Putamen (tissue), 1 donor: Measurements from ENCODE around the gene CLEC2L.
A peak's percentile ranks its signal among the peaks of the same experiment; 100 is the strongest.

Source experiments
- DNase-seq: peaks from one replicate; pipeline ENCODE4 v3.0.0-alpha.2; 2016; ENCODE audit warnings: low spot score

Gene CLEC2L

DNA sequence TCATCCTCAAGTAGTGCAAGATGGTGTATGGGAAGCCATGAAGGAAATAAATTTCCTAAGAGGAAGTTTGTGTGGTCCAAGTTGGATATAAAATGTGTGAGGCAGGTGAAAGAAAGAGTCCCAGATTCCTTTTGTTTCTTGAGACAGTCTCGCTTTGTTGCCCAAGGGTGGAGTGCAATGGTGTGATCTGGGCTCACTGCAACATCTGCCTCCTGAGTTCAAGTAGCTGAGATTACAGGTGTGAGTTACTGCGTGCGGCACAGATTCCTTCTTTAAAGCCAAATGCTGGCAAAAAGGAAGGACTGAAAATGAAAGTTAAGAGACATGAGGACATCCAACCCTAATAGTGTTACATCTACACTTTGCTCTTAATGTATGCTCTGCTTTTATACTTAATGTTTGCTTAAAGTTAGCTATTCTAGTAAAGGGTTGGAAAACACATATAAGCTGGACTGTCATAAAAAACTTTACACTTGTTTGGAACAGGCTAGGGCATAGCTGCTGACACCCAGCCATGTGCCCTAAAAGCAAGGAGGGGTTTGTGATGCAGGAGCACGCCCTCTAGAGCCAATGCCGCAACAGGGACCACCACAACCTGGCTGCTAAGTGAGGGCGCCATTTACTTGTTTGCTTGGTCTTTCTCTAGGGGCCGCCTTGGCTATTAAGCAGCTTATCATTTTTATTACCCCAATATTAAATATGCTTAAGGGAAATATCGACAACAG is 34.5 kb downstream of the CLEC2L start:
- DNase-seq: no peak

DNA sequence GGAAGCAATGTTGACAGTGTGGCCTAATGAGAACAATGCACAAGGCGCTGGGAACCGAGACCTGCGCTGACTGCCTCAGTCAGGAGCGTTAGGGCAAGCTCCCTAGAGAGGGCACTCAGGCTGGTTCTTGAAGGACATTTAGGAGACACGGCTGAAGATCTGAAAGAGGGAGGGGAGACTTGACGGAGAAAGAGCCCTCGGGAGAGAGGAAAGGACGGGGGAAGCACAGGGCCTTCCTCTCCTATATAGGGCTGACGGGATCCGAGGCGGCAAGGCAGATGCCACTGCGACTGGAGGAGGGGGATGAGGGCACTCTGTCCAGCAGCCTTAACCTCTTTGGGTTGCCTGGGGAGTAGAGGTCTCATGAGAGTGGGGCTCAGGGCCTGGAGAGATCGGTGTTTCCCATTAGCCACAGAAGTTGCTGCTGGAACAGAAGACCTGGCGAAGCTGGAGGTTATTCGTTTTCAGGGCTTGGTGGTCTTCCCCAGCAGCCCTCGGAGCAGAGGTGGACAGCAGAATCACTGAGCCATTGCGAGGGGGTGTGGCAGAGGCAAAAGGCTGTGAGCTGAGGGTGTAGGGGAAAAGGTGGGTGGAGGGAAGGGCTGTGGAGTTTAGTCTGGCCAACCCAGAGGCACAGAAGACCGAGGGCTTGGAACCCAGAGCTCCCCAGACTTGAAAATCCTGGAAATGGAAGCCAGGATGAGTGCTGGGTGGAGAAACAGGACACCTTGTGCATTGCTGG is 36.0 kb downstream of the CLEC2L start:
- DNase-seq: no peak

DNA sequence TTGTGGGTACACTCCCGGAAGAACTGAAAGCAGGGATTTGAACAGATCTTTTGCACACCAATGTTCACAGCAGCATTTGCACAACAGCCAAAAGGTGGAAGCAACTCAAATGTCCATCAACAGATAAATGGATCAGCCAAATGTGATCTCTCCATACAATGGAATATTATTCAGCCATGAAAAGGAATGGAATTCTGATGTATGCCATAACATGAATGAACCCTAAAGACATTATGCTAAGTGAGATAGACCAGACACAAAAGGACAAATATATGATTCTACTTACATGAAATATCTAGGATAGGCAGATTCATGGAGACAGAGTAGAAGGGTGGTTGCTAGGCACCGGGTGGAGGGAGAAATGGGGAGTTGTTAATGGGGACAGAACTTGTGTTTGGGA is 36.7 kb downstream of the CLEC2L start:
- DNase-seq: no peak

DNA sequence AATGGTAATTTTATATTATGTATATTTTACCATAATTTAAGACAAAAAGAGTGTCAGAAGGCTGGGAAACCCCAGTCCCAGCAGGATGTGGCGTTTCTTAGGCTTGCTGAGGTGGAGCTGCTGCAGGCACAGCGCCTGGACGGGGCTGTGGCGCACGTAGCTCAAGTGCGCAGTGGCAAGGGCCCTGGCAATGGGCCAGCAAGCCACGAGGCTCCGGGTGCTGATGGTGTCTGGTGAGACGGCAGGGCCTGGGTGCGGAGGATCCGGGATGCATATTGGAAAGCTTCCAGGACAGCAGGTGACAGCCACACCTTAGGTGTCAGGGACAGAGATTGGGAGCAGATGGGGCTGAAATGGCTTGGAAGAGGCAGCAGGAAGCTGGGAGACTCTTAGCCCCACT is 37.2 kb downstream of the CLEC2L start:
- DNase-seq: no peak

DNA sequence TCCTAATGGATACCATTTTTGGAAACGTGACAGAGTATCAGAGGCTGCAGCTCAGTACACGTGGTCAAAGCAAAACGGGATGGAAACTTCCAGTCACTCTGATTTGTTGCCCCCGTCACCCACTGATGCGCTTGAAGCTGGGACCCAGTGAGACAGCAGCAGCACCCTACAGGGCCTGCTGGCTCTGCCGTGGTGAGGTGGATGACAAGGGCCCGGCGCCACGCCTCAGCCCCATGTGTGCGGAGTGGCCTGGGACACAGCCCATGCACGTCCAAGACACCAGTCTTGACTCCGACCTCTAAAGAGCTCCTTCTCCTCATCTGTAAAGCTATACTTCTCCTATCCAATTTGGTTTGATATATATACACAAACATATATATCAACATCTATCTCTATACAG is 39.0 kb downstream of the CLEC2L start:
- DNase-seq: no peak

DNA sequence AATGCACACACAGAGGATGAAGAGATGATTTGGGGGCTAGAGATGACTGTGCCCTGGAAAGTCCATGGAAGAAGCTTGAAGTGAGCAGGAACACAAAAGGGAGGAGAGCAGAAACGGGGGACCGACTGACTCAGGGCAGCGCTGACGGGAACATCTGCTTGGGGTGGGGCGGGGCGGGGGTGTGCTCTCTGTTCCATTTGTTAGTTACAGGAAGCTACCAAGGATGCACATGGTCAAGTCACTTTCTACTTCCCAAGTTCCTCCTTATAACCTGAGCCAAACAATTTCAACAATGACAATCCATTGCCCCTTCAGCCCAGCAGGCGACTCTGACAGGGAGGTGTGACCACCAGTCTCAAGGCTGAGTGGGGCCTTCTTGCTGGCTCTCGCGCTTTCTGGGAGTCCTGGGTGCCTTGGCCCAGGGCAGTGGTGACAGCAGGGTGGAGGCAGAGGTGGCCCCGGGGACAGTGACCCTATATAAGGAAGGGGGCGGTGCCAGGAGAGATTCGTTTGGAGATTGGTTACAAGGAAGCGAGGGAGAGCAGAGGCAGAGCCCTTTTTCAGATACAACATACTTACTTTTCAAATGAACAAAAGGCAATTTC is 39.6 kb downstream of the CLEC2L start:
- DNase-seq: no peak

DNA sequence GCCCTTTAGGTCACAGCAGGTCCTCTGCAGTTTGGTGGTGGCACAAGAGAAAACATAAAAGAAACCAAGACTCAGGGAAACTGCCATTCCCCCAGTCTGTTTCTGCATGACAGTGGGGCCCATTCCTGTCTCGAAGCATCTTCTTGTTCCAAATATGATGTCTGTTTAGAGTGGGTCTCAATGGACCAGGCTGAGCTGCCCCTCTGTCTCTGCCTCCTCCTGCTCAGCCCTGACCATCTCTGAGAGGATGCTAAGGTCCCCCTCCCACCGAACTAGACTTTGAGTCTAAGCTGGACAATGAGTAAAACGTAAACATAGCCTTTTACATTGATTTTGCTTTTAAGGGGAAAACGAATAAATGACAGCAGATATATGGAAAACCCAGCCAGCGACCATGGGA is 40.4 kb downstream of the CLEC2L start:
- no peak for DNase-seq

DNA sequence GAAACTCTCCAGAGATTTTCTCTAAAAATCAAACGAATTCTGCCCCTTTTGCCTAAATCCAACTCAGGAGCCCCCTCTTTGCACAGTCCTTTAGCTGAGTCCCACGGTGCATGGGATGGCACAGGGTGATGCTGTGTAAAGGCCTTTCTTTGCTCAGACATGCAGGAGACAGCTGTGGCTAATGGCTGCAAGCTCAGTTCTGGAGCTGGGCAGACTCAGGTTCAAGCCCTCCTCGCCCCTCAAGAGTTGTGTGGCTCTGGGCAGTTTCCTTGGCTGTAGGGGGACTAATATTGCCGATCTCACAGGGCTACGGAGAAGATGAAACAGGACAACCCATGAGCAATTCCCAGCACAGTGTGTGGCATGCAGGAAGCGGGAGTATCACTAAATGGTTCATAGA is 42.6 kb downstream of the CLEC2L start:
- DNase-seq: no peak

DNA sequence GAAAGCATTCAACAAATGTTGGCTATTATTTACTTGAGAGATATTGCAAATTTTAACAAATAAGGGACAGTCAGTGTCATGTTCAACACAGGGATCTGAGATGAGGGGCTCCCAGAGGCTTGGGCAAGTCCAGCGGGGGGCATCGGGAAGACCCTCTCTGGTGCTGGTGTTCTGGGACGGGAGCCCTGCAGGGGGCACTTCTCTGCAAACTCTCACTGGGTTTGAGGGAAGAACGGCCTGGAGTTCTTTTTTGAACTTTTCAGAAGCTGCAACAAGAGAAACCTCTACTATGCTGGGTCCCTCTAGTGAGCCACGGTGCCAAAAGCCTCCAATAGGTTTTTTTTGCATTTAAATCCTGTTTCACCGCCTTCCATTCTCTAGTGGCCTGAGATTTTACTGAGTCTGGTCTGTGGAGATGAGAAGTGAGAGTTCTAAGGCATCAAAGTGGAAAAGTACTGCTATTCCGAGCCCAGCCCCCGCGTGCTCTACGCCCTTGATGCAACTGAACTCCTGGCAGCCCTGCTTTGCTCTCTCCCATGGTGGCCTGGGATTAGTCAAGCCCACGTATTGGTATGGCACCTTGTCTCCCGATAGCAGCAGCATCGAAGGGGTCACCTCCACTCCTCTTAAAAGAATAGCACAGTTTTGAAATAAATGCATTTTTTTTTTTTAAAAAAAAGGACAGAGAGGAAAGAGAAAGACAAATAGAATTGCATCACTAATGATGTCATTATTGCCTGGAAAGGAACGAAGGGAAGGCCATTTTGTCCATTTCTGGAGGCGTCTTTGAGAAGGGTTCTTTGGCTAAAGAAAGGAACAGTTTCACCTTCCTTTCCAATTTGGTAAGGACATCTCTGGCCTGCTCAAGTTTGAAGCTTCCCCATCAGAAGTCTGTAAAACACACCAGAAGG is 43.5 kb downstream of the CLEC2L start:
- no peak for DNase-seq

DNA sequence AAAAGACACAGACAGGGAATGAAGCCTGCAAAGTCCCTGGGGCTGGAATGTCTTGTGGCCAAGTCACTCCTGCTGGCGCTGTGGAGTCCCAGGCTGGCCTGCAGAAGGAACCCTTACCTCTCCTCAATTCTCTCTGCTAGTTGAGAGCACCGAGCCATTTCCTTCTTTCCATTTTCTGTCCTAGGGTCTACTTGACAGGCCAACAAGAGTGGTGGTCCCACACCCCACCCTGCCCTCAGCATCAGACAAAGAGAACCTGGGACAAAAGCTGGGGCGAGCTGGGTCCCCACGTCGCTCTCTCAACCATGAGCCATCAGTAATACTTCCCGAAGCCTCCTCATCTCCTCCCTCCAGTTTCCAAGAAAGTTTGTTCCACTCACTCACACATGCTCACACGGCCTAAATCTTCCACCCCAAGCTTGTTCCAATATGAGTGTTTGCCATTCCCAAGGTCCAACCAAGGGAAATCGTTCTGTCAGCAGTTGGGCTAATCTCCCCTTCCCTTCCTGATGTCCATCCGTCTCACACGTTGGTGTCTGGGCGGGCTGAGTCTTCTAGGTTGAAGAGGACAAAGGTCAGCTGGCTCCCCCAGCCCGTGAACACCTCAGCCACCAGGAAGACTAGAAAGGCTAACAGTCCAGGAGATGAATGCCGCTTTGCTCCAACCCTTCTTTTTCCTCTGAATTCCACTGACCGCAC is 44.3 kb downstream of the CLEC2L start:
- no peak for DNase-seq

DNA sequence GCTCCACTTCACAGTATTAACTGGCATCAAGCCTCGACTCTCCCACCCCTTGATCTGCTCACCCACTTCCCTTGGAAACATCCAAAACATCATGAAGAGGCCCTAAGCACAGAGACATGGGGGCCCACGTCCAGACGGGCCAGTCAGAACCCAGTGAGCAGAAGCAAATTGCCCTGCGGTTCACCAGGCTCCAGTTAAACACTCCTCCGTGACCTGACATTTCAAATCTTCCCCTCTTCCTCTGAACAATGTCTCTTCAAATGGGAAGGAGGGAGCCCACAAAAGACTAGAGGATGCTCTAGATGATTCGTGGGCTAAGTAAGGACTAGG is 44.8 kb downstream of the CLEC2L start:
- DNase-seq: no peak

DNA sequence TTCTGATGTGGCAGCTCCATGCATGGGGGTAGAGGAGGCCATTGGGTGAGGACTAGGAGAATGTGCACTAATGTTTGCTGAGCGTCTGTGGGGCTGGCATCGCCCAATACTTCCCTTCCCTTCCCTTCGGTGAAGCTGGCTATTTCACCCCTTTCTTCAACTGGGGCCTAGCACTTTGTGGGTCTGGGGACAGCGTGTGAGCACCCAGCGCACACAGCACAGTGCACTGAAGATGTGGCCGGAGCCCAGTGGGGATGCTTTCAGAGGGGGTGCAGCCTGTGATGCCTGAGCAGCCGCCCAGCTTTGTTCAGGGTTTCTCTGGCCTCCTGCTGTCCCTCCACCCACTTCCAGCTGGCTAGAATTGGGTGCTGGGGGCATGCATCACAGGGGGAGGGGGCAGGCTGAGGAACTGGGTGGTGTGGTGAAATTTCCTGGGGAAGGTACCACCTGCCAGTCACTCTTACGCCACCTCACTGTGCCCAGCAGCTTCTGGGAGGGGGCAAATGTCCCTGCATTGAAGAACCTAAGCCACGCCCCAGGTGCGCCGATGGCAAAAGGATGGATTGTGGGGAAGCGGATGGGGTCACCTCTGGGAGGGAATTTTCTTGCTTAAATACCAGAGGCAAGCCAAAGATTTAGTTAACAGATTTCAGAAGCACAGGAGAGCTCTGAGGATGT is 45.5 kb downstream of the CLEC2L start:
- no peak for DNase-seq

DNA sequence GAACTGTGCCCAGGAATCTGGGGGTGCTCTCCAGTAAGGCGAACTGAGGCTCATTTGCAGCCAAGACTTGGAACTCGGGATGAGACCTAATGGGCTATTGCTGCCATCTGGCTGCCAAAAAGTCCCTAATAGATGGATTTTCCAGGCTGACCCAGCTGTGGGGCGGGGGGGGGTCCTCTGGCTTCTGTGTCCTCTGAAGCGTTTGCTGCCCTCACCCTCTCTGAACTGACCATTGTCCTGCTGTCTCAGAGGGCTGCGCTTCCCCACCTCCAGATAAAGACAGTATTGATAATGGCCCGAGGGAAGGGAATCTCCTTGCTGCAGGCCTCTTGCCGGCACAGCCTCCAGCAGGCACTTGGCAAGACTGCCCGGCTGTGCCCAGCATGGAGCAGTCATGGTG is 46.6 kb downstream of the CLEC2L start:
- DNase-seq: peak; percentile 88

DNA sequence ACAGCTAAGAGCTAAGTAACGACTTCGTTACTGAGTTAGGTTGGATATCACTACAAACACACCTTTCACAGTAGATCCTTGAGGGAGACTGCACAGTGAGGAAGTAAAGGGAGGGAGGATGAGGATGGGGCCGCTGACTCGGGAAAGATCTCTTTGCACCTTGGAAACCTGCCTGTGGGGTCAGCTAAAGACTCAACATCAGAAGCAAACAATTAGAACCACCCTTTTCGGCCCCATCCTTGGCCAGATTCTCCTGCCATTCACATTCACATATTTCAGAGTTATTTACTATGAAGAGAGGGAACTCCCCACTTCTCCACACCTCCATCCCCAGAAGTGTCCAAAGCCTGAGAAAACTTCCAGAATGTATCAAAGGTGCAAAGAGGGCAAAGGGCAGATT is 47.1 kb downstream of the CLEC2L start:
- no peak for DNase-seq

DNA sequence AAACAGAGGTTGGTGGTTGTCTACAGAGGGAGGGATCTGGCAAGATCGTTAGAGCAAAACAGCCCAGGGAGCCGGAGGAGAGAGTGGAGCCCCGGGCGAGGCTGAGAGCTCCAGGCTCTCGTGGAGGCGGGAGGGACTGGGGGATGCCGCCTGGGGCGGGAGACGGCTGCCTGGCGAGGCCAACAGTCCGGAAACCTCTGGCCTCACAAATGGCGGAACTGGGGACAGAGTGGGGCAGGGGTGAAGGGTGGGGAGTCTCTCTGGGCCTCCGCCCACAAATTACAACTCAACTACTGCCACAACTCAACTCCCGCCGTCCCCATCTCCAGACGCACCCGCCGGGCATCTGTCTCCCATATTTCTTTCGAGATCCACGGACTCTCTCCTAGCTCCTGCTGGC is 47.7 kb downstream of the CLEC2L start:
- DNase-seq: no peak

DNA sequence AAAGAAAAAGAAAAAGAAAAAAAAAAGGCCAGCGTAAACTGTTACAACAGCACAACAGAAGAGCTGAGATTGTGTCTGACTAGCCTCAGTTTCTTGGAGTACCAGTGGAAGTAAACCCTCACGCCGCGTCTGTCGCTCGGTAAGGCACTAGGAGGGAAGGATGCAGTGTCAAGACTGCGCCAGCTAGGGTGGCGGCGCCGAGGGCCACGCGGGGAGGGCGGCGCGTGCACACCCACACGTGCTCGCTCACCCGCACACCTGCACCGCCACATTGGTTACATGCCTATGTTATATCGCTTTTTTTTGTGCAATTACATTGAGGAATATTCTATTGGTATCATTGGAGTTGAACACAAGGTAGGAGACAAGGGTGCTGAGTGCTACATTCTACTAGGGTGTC is 48.2 kb downstream of the CLEC2L start:
- DNase-seq: no peak

DNA sequence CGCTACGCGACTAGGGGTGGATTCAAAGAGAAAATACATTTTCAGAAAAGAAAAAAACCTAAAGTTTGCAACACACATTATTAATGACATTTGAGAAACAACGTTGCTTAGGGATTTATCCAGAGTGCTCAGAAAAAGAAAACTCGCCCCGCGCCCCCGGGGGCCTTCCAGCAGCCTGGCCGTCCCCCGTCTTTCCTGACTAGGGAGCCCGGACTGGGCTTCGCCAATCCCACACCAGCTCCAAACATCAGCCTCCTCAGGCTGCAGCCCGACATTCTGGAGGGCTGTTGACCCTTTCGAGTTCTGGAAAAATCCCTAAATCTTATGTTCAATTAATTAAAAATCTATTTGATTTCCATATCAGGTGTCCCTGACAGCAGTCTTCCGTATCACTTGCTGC is 48.6 kb downstream of the CLEC2L start:
- DNase-seq: no peak

DNA sequence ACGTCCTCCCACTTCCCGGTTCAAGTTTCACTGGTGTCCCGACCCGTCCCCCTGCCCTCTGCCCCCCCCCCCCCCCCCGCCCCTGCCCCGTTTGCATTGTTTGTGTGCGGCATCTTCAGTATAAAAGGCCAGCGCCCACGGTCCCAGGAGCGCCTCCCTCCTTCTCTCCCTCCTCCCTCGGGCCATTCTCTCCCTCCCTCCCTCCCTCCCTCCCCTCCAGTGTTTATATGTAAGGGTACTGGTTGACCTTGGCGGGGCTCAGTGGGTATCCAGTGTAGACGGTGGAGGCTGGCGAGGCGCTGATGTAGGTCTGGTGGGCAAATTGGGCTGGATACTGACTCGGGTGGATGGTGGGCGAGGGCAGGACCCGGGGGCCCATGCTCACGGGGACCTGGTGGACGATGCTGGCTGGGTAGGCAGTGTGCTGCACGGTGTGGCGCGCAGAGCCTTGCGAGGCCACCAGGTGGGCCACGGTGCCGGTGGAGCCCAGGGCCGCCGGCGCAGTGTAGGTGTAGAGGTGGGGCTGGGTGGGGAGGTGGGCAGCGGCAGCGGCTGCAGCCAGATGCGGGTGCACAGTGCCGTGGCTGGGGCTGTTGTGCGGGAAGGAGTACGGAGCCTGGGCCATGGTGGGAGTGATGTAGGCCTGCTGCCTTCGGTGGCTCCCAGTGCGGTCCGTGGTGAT is 49.4 kb downstream of the CLEC2L start:
- DNase-seq: no peak

DNA sequence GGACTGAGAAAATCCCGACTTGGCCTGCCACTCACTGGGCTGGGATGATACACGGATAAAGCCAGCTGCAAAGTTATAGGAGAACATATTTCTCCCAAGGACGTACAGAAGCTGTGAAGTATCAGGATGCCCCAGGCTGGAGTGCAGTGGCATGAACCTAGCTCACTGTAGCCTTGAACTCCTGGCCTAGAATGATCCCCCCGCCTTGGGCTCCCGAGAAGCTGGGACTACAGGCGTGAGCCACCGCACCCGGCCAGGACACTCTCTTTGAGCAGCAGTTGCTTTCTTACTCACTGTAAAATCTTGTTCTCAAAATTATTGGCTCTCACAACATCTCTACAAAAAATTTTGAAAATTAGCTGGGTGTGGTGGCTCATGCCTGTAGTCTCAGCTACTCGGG is 50.4 kb downstream of the CLEC2L start:
- DNase-seq: no peak

DNA sequence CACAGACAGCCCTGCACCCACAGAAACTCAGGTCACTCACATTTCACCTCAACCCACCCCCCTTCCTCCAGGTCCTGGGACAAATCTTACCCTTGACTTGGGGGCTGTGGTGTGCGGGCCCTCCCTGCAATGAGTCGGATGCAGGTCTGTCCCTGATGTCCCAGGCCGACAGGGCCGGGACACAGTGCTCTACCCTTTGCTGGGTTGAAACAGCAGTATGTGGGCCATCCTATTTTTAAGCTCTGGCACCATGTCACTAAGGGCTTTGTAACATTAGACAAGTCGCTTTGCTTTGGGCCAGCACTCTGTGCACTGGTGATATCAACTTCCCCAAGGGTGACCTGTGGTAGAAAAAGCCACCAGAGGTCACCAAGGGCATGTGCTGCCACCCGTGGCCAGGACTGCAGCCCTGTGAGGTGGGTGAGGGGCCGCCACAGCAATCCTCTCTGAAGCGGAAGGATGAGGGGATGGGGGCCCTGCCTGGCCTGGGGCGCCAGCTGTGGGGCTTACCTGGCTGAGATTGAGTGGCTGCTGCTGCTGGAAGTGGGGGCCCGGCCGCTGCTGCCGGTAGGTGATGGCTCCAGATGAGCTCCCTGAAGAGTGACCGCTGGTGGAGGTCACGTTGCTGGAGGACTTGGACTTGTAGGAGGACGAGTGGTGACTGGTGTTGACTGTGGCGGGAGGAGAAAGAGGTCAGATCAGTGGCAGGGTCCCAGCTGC is 51.3 kb downstream of the CLEC2L start:
- DNase-seq: no peak
